Camera-type eye (tissue), 1 donor: ENCODE results near the gene EPOP. TPM values are rescaled to one million over a fixed set of nuclear protein-coding genes. Genes with fewer than 3 reads are reported as not detected.

Source experiments
- total RNA-seq: library from RNA; depleted of rRNA; stranded (reverse); fragments of >200 nt; gene quantifications from one replicate; pipeline ENCODE4 v1.2.3, GENCODE V29; 2014

EPOP gene
- total RNA-seq: 1.1 TPM

GRCh38 chr17:38674749-38675615 lies at the start of gene EPOP:
TSS of gene EPOP (minus strand) at chr17:38674957. CDS start at chr17:38674495, 462 bp downstream.

GRCh38 chr17:38704606-38705522 lies 30.1 kb upstream of the EPOP start, which contains the start of gene MLLT6:
TSS of gene MLLT6 (plus strand) at chr17:38705273. CDS start at chr17:38705633, 360 bp downstream.

Other genes starting within 250 kb of the EPOP start
- gene ARHGAP23, start 246.5 kb downstream of the EPOP start, total RNA-seq: 73.6 TPM
- gene SRCIN1, start 69.0 kb downstream of the EPOP start, total RNA-seq: 14.8 TPM
- 87.1 TPM for gene MLLT6, start 30.3 kb upstream of the EPOP start, total RNA-seq
- gene CISD3, start 55.4 kb upstream of the EPOP start, total RNA-seq: 1.9 TPM
- gene PCGF2, start 73.4 kb upstream of the EPOP start, total RNA-seq: 13.9 TPM
- 84.8 TPM for gene PSMB3, start 77.8 kb upstream of the EPOP start, total RNA-seq
- gene PIP4K2B, start 124.6 kb upstream of the EPOP start, total RNA-seq: 101 TPM
- 20.3 TPM for gene CWC25, start 150.4 kb upstream of the EPOP start, total RNA-seq
- 1,179 TPM for gene RPL23, start 178.8 kb upstream of the EPOP start, total RNA-seq
- 83.0 TPM for gene LASP1, start 195.1 kb upstream of the EPOP start, total RNA-seq